Panc1 (cell line): Measurements from ENCODE around the gene SLC37A1.

Experiments used
- SIN3A ChIP-seq: IDR thresholded peaks from 2 replicates; pipeline ENCODE4 v1.6.1; 2012; ENCODE audit warnings: low read depth, mild to moderate bottlenecking, low read length, moderate library complexity, borderline replicate concordance; ENCODE audit not compliant: insufficient read depth
- TF ChIP-seq, protein P1 (sequence below): fragments of 450-650 bp; IDR thresholded peaks from 2 replicates; pipeline ENCODE4 v1.5.1; 2017; ENCODE audit warnings: mild to moderate bottlenecking

DNA sequence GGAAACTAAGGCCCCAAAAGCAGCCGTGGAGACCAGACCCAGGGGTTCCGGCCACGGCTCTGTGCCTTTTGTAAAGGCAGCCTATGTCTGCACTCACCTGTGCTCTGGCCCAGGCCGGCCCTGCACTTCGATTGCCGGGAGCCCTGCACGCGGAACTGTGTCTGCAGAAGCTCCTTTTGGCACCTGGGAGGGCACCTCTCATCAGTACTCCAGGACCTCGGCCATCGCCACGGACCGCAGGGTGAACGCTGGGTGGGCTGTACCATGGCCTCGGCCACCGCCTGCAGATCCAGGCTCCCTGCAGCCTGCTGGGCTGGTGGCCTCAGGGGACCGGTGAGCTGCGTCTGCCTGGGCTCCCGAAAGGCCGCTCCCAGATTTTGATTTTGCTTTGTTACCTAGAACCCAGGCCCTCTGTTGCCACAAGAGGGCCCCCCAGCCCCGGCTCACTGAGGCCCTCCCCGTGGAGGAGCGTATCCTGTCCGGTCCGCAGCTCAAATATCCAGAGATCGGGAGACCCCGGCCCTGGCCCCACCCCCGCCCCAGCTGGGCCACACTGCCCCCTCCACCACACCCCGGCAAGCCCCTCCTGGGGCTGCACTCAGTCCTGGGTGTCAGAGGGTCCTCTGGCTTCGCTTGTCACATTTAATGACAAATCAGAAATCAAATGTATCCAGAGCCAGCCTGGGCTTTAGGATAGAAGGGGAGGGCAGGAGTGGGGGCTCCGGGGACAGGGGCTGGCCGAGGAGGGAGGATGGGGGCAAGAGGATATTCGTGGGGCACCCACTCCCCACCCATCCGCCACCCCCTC lies 79.6 kb downstream of the SLC37A1 start:
- TF ChIP-seq, protein P1, sequence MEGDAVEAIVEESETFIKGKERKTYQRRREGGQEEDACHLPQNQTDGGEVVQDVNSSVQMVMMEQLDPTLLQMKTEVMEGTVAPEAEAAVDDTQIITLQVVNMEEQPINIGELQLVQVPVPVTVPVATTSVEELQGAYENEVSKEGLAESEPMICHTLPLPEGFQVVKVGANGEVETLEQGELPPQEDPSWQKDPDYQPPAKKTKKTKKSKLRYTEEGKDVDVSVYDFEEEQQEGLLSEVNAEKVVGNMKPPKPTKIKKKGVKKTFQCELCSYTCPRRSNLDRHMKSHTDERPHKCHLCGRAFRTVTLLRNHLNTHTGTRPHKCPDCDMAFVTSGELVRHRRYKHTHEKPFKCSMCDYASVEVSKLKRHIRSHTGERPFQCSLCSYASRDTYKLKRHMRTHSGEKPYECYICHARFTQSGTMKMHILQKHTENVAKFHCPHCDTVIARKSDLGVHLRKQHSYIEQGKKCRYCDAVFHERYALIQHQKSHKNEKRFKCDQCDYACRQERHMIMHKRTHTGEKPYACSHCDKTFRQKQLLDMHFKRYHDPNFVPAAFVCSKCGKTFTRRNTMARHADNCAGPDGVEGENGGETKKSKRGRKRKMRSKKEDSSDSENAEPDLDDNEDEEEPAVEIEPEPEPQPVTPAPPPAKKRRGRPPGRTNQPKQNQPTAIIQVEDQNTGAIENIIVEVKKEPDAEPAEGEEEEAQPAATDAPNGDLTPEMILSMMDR = peak; percentile 84
- no peak for TF ChIP-seq SIN3A
